MM.1S (cell line): ENCODE data around the gene NELFB.

Experiments used
- DNase-seq: peaks from one replicate; pipeline ENCODE4 v3.0.0-alpha.2; 2015
- H2AFZ ChIP-seq: fragments of 300-600 bp; sonication (generic); 2 replicates; pipeline ENCODE4 v1.6.0; 2016; ENCODE audit warnings: antibody characterized with exemption, low read length
- H3F3A ChIP-seq: fragments of 300-600 bp; sonication (generic); 2 replicates; pipeline ENCODE4 v1.6.1; 2016; ENCODE audit warnings: mild to moderate bottlenecking, antibody characterized with exemption, low read length, moderate library complexity, mixed read lengths; ENCODE audit not compliant: insufficient read depth
- H3K27ac ChIP-seq: fragments of 300-600 bp; sonication (generic); 2 replicates; pipeline ENCODE4 v1.5.1; 2016; ENCODE audit warnings: mild to moderate bottlenecking, low read length
- H3K27me3 ChIP-seq: fragments of 300-600 bp; sonication (generic); replicated peaks from 2 replicates; pipeline ENCODE4 v1.6.0; 2016; ENCODE audit warnings: low read length; ENCODE audit not compliant: insufficient read depth
- H3K36me3 ChIP-seq: fragments of 300-600 bp; sonication (generic); replicated peaks from 2 replicates; pipeline ENCODE4 v1.6.1; 2016; ENCODE audit warnings: mild to moderate bottlenecking, low read length, mixed read lengths; ENCODE audit not compliant: insufficient read depth
- H3K4me1 ChIP-seq: fragments of 300-600 bp; sonication (generic); 2 replicates; pipeline ENCODE4 v1.6.1; 2016; ENCODE audit warnings: low read length, mixed read lengths
- H3K4me2 ChIP-seq: fragments of 300-600 bp; sonication (generic); 2 replicates; pipeline ENCODE4 v1.6.0; 2016; ENCODE audit warnings: low read depth, low read length
- H3K4me3 ChIP-seq: fragments of 300-600 bp; sonication (generic); 2 replicates; pipeline ENCODE4 v1.5.1; 2016; ENCODE audit warnings: low read length, mixed read lengths
- H3K79me2 ChIP-seq: fragments of 300-600 bp; sonication (generic); 2 replicates; pipeline ENCODE4 v1.6.1; 2016; ENCODE audit warnings: mixed run types, low read length, mixed read lengths
- H3K9ac ChIP-seq: fragments of 300-600 bp; sonication (generic); 2 replicates; pipeline ENCODE4 v1.6.1; 2016; ENCODE audit warnings: low read length, mixed read lengths
- H3K9me2 ChIP-seq: fragments of 300-600 bp; sonication (generic); replicated peaks from 2 replicates; pipeline ENCODE4 v1.6.1; 2016; ENCODE audit warnings: mild to moderate bottlenecking, low read length, mixed read lengths; ENCODE audit not compliant: insufficient read depth
- H3K9me3 ChIP-seq: fragments of 300-600 bp; sonication (generic); replicated peaks from 2 replicates; pipeline ENCODE4 v1.6.1; 2016; ENCODE audit warnings: mild to moderate bottlenecking, low read length, mixed read lengths; ENCODE audit not compliant: insufficient read depth
- H4K20me1 ChIP-seq: fragments of 300-600 bp; sonication (generic); 2 replicates; pipeline ENCODE4 v1.6.1; 2016; ENCODE audit warnings: mild to moderate bottlenecking, low read length, moderate library complexity, mixed read lengths; ENCODE audit not compliant: insufficient read depth
- CTCF ChIP-seq: fragments of 300-600 bp; sonication (generic); IDR thresholded peaks from 2 replicates; pipeline ENCODE4 v1.5.1; 2016; ENCODE audit warnings: antibody characterized with exemption, low read length, mixed read lengths
- EZH2 ChIP-seq: fragments of 300-600 bp; sonication (generic); optimal IDR thresholded peaks from 2 replicates; pipeline ENCODE3; 2017; ENCODE audit warnings: low read depth, mild to moderate bottlenecking, antibody characterized with exemption, low read length, mixed read lengths
- EZH2phosphoT487 ChIP-seq: fragments of 300-600 bp; sonication (generic); IDR thresholded peaks from 2 replicates; pipeline ENCODE4 v1.6.1; 2018; ENCODE audit warnings: antibody characterized with exemption, low read length

NELFB gene

GRCh38 chr9:137294091-137294680 lies 39.1 kb downstream of the NELFB start:
- no peaks in the 10 kb centered on the region for H3F3A ChIP-seq
- H3K4me3 ChIP-seq = no peak overlapping the region
- no peak overlapping the region for H2AFZ ChIP-seq
- H3K9me2 ChIP-seq = no peaks in the 10 kb centered on the region
- DNase-seq = peak; percentile 29
- H3K4me2 ChIP-seq = no peak overlapping the region
- no peaks in the 10 kb centered on the region for H3K36me3 ChIP-seq
- no peak for TF ChIP-seq EZH2
- TF ChIP-seq EZH2phosphoT487 = no peak
- TF ChIP-seq CTCF = no peak
- H3K4me1 ChIP-seq = no peaks in the 10 kb centered on the region
- no peaks in the 10 kb centered on the region for H3K79me2 ChIP-seq
- H3K27ac ChIP-seq = no peak overlapping the region
- H4K20me1 ChIP-seq = no peaks in the 10 kb centered on the region
- peaks cover 63% of the 10 kb centered on the region for H3K27me3 ChIP-seq
- H3K9me3 ChIP-seq = no peaks in the 10 kb centered on the region
- no peak overlapping the region for H3K9ac ChIP-seq

GRCh38 chr9:137294681-137295237 lies 39.6 kb downstream of the NELFB start:
- Histone ChIP-seq H3K9me3 (no peaks in the 10 kb centered on the region), H3K4me3 (no peak overlapping the region), H2AFZ (no peak overlapping the region), H3K4me1 (no peaks in the 10 kb centered on the region), H3K27me3 (peaks cover 68% of the 10 kb centered on the region), H3K9ac (no peak overlapping the region), H3K79me2 (no peaks in the 10 kb centered on the region), H3K27ac (no peak overlapping the region), H3K36me3 (no peaks in the 10 kb centered on the region), H3K9me2 (no peaks in the 10 kb centered on the region), H3K4me2 (no peak overlapping the region), H3F3A (no peaks in the 10 kb centered on the region), H4K20me1 (no peaks in the 10 kb centered on the region)
- no peak for DNase-seq
- TF ChIP-seq CTCF = no peak
- TF ChIP-seq EZH2phosphoT487 = no peak
- TF ChIP-seq EZH2 = no peak

GRCh38 chr9:137295238-137295811 lies 40.2 kb downstream of the NELFB start:
- no peaks in the 10 kb centered on the region for H4K20me1 ChIP-seq
- H3K4me1 ChIP-seq = no peaks in the 10 kb centered on the region
- no peaks in the 10 kb centered on the region for H3K36me3 ChIP-seq
- DNase-seq = no peak
- TF ChIP-seq CTCF (no peak), EZH2phosphoT487 (no peak), EZH2 (no peak)
- H3F3A ChIP-seq = no peaks in the 10 kb centered on the region
- H3K4me2 ChIP-seq = no peak overlapping the region
- H3K9ac ChIP-seq = no peak overlapping the region
- no peaks in the 10 kb centered on the region for H3K9me2 ChIP-seq
- H3K79me2 ChIP-seq = no peaks in the 10 kb centered on the region
- H2AFZ ChIP-seq = no peak overlapping the region
- H3K9me3 ChIP-seq = no peaks in the 10 kb centered on the region
- no peak overlapping the region for H3K4me3 ChIP-seq
- H3K27ac ChIP-seq = no peak overlapping the region
- peaks cover 74% of the 10 kb centered on the region for H3K27me3 ChIP-seq
